HG03354 (cell line): Measurements from ENCODE around the gene KCNH3.

ENCODE experiments used
- ATAC-seq: cut with Tn5 transposase; IDR thresholded peaks from one replicate; pipeline ENCODE4 v1.9.1; 2021; ENCODE audit warnings: mild to moderate bottlenecking; ENCODE audit not compliant: unreplicated experiment, poor library complexity, severe bottlenecking

The KCNH3 gene

DNA sequence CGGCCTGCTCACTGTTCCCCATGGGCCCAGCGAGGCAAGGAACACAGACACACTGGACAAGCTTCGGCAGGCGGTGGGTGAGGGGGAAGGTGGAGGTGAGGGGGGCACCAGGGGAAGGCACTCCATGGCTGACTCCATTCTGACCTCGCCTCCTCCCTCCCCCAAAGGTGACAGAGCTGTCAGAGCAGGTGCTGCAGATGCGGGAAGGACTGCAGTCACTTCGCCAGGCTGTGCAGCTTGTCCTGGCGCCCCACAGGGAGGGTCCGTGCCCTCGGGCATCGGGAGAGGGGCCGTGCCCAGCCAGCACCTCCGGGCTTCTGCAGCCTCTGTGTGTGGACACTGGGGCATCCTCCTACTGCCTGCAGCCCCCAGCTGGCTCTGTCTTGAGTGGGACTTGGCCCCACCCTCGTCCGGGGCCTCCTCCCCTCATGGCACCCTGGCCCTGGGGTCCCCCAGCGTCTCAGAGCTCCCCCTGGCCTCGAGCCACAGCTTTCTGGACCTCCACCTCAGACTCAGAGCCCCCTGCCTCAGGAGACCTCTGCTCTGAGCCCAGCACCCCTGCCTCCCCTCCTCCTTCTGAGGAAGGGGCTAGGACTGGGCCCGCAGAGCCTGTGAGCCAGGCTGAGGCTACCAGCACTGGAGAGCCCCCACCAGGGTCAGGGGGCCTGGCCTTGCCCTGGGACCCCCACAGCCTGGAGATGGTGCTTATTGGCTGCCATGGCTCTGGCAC is 18.5 kb downstream of the KCNH3 start:
- no peak for ATAC-seq

DNA sequence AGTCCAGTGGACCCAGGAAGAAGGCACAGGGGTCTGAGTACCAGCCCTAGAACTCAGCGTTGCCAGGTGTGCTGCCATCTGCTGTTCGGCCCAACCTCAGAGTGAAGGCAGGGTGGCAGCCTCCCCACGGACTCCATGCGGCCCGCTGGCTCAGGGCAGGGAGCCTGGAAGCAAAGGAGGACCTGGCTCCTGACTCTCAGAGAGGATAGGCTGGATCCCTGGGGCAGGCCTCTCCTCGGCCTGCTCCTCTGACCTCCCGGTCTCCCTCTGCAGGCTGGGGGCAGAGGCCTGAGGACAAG is 19.0 kb downstream of the KCNH3 start:
- no peak for ATAC-seq

DNA sequence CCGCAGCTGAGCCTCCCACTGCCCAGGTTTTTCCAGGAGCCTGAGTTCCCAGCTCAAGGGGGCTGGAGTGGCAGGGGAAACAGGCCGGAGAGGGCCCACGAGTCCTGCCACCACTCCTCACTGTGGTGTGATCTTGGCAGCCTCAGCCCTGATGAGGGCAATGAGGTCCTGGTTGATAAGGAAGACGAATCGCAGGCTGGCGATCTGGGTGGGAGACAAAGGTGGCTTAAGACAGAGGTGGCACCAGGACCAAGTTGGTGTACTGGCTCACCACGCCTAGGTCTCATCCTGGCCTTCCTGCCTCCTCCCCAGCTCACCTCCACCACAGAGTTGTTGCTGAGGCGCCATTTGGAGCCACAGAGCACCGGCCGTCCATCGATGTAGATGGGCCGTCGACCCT is 19.7 kb downstream of the KCNH3 start:
- no peak for ATAC-seq

- no peak for ATAC-seq
Measured at GRCh38 chr12:49559011-49559675, 20.3 kb downstream of the KCNH3 start.

GRCh38 chr12:49560695-49561094 is 21.9 kb downstream of the KCNH3 start:
- no peak for ATAC-seq

DNA sequence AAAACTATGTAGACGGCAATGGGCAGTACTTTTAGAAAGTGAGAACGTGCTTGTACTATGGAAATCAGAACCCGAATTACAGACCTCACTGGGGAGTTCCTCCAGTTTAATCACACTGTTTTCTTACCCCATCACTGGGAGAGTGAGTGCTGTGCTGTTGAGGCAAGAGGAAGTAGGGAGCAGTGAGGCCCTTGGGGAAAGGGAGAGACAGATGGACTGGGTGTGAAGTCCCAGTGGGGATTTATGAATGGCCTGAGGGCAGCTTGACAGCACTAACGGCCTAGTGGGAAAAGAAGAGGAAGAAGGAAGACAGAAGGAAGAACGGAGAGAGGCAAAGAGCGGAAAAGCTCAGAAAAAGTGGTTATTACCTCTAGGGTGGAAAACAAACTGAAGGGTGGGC is 23.4 kb downstream of the KCNH3 start:
- ATAC-seq, result no peak

DNA sequence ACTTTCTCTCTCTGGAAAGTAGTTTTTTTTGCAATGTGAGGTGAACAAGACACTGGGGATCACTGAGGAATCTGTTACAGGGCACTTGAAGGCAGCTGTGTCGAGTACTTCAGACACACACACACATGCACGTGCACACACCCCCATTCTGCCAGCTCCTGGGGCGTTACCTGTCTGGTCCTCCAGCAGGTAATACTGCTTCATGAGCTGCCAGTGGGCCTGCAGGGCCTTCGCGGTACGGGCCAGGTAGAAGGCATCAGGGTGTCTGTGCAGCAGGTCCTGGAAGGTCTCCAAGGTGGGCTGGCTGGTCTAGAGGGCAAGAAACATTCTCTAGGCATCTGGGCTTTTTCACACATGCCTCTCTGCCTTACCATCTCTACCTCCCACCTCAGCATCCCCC is 24.0 kb downstream of the KCNH3 start:
- ATAC-seq, result no peak

DNA sequence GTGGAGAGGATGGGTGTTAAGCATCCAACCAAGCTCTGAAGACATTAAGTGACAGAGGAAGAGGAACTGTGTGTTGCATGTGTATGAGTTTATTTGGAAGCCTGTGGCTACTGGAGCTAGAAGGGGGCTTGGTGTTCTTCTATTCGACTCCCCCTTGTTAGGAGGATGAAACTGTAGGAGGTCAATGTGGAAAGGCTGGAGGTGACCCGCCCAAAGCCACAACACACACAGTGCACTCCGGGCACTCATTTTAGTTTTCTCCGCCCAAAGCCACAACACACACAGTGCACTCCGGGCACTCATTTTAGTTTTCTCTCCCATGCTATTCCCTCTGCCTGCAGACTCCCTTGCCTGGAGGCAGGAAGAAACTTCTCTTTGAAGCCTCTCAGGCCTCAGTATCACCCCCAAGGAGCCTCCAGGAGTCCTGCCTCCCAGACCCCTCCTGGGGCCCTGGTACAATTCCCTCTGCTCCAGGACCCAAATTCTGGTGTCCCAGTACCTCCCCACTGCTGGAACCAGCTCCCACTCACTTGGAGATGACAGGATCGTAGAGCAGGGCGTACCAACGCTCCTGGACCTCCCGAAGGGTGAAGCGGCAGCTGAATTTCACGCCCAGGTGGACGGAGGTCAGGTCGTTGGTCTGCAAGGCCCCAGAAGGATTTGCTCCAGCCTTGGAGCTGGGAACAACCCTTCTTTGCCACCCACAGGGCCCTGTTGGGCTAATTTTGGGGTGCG is 25.3 kb downstream of the KCNH3 start:
- ATAC-seq, result no peak

- no peak for ATAC-seq
Measured at GRCh38 chr12:49564686-49565405, 26.0 kb downstream of the KCNH3 start.

GRCh38 chr12:49565406-49566265 is 26.8 kb downstream of the KCNH3 start:
- no peak for ATAC-seq

DNA sequence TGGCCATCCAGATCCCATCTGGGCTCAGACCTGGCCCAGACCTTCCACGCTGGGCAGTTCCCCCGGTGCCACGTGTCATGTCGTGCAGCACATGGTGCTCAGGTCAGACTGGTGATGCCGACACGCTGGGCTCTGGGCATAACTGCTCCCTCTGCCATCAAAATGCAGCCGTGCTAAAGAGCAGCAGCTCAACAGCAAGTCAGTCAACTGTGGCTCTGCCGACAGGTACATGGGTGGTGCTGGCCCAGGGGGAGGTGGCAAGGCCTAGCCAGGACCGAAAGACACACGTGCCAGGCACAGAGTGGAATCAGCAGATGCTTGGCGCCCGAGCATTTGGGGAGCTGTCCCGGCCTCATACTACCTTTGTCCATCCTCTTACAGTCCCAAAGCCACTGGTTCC is 27.5 kb downstream of the KCNH3 start:
- no peak for ATAC-seq

- ATAC-seq, result peak; percentile 10
Measured at GRCh38 chr12:49567302-49567610, 28.4 kb downstream of the KCNH3 start.

DNA sequence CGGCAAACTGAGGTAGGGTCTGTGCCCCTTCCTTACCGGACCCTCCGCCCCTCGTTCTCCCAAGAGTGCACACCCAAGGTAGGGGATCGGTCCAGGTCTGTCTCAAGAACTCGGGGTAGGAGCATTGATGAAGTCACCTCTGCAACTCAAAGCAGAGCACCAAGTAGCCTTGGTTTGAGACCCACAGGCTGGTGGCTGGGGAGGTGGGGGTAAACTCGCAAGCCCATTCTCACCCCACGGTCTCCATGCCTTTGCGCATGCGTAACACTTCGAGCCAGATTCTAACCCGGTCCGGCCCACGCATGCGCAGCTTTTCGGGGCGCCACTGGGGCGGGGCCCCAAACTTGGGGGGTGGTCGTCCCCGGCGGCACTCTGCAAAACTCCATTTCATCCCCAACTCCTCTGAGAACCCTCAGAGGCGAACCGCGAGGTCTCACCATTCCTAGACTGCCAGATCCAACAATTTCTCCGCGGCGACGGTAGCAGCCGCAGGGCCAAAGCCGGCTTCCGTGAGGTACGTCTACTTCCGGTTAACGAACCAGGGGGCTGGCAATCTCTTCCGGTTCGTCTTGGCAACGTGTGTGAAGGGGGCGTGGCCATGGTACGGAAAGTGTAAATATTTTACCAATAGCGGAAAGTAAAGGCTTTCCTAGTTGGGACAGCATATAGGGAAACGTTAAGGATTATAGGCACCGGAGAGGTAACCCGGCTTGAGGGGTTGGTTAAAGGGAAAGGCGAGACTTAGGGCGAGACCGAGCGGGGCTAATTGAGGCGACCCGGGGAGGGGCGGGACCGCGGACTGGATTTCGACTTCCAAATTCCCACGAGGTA is 29.0 kb downstream of the KCNH3 start, which contains the start of gene MCRS1:
TSS of gene MCRS1 (minus strand) at position 532 of the 831 bp plus-strand sequence. CDS start 1,411 bp downstream, outside the sequence.
- peak; percentile 87 for ATAC-seq

GRCh38 chr12:49568442-49569162 is 29.8 kb downstream of the KCNH3 start:
- ATAC-seq, result peak; percentile 34

DNA sequence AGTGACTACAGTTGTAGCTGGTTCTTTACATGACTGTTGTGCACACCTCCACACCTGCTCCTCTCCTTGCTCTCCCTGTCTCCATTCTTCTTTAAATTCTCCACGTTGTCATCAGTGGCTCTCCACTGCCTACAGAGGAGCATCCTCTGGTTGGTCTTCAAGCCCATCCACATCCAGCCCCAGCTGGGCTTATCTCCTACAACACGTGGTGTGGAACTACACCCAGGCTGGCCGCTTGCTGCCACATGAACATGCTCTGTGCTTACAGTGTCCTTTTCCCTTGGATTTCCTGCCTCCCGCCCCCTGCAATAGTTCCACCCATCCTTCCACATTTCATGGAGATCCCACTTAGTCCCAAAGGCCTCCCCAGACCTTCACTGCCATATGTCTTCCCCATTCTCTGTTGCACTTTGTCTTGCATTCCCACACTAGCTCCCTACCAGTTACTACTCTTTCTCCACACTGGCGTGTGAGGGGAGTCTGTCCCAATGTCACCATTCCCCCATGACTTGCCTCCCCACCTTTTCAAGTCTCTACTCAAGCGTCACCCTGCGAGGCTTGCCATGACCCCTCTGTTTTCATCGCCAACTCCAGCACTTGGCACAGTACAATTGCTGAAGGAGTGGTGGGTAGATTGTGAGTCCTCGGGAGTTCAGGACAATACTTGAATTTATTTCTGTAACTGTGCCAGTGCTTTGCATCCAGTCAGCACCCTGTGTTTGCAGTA is 38.9 kb downstream of the KCNH3 start:
- ATAC-seq, result no peak

DNA sequence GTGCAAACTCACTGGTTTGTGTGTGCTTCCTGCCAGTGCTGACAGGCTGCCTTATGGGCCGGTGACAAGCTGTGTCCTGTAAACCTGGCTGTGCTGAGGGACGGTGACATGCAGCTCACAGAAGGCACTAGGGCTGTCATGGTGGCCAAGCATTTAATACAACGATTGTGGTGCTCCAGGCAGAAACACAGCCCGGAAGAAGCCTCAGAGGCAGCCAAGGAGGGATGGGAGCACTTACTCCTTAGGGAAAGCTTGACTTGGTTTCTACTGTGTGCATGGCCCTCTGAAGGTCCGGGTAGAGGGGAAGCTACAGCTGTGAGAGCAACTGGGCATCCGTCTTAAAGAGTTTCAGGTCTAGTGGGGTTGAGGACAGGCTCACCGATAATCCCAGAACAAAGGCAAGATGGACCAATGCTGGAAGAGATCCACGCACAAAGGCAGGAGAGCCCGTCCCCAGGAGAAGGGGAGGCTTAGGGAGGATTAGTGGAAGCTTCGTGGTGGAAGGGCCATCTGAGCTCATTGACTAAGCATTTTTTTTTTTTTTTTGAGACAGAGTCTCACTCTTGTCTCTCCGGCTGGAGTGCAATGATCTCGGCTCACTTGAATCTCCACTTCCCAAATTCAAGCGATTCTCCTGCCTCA is 39.8 kb downstream of the KCNH3 start:
- ATAC-seq, result no peak
